Chondrocyte (in vitro differentiated cells): ENCODE results near the gene PHLDB2. TPM values are rescaled to one million over a fixed set of nuclear protein-coding genes. Genes with fewer than 3 reads are reported as not detected.

Source experiments
- DNase-seq: peaks from one replicate; pipeline ENCODE4 v3.0.0; 2021; ENCODE audit warnings: mixed read lengths, low spot score
- H3K27ac Mint-ChIP-seq: one replicate; pipeline ENCODE4 v1.8.0; 2021; ENCODE audit warnings: mild to moderate bottlenecking, moderate library complexity, mixed read lengths; ENCODE audit not compliant: unreplicated experiment
- H3K27me3 Mint-ChIP-seq: 2 replicates; pipeline ENCODE4 v1.8.0; 2021; ENCODE audit warnings: low read depth, mixed read lengths
- H3K36me3 Mint-ChIP-seq: 2 replicates; pipeline ENCODE4 v1.8.0; 2021; ENCODE audit warnings: low read depth, mixed read lengths
- H3K4me1 Mint-ChIP-seq: 2 replicates; pipeline ENCODE4 v1.8.0; 2021; ENCODE audit warnings: low read depth, mild to moderate bottlenecking, mixed read lengths
- H3K4me3 Mint-ChIP-seq: one replicate; pipeline ENCODE4 v1.8.0; 2021; ENCODE audit warnings: mild to moderate bottlenecking, moderate library complexity, mixed read lengths; ENCODE audit not compliant: unreplicated experiment
- H3K9me3 Mint-ChIP-seq: 2 replicates; pipeline ENCODE4 v1.8.0; 2021; ENCODE audit warnings: low read depth, mixed read lengths
- CTCF ChIP-seq: fragments of 200-600 bp; sonication (generic); IDR thresholded peaks from 2 replicates; pipeline ENCODE4 v1.5.0; 2021; ENCODE audit warnings: antibody characterized with exemption, mild to moderate bottlenecking, moderate library complexity
- total RNA-seq: library from RNA; stranded (reverse); gene quantifications from 3 replicates; pipeline ENCODE4 v1.2.1, GENCODE V29; 2021

The PHLDB2 gene
- total RNA-seq, 1 donor from 2014 or later: 138 TPM

DNA sequence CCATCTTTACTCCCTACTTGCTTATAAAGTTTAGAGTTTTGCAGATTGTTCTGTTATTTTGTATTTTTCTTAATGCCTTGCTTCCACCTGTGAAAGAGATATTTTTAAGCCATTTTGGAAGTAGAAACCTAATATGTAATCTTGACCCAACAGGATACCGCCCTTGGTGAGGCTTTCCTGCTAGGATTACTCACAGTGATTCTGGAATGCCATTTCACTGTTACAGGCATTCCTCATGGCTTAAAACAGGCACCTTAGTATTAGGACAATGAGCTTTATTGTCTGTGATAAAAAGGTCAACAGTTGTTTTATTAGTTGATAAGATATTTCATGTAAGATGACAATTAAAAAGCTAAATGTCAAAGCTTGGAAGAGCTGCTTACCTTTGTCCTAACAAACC, 58.2 kb downstream of the PHLDB2 start:
- no peak for TF ChIP-seq CTCF
- Mint-ChIP-seq H3K27me3 (no peaks in the 10 kb centered on the region), H3K4me1 (peaks cover 51% of the 10 kb centered on the region), H3K9me3 (no peaks in the 10 kb centered on the region), H3K27ac (peak overlapping the region; percentile 72), H3K4me3 (no peak overlapping the region), H3K36me3 (peaks cover 52% of the 10 kb centered on the region)
- no peak for DNase-seq

DNA sequence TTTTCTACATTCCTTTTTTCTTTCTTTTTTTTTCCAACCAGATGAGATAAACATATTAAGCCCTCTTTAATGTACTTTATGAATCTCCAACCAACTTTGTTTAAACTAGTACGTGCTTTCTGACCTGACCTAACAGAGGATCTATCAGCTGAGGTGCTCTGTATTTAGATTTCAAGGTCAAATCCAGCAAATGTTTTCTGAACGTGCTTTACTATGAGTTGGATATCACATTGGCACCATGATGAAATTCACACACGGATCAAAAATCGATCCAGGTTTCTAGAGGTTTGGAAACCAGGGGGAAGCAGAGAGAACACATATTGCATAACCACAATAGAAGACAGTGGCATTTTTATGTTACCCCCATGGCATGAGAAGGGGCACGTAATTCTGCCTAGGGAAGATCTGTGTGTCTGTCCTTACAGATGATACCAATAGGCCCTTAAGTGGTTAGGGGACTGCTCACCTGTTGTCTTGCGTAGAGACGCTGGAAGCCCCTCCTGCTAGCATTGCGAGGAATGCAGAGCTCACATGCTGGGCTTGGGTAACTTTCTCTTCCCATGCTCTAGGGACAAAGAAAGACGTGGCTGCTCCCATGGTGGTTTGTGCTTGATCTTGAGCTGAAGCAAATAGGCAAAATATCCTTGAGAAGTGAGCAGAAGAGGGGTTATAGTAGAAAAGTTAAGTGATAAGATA, 60.5 kb downstream of the PHLDB2 start:
- Mint-ChIP-seq H3K4me1 (peaks cover 58% of the 10 kb centered on the region), H3K36me3 (peaks cover 61% of the 10 kb centered on the region), H3K4me3 (no peak overlapping the region), H3K9me3 (peaks cover 3% of the 10 kb centered on the region), H3K27ac (peak overlapping the region; percentile 32), H3K27me3 (no peaks in the 10 kb centered on the region)
- DNase-seq: no peak
- TF ChIP-seq CTCF: no peak

DNA sequence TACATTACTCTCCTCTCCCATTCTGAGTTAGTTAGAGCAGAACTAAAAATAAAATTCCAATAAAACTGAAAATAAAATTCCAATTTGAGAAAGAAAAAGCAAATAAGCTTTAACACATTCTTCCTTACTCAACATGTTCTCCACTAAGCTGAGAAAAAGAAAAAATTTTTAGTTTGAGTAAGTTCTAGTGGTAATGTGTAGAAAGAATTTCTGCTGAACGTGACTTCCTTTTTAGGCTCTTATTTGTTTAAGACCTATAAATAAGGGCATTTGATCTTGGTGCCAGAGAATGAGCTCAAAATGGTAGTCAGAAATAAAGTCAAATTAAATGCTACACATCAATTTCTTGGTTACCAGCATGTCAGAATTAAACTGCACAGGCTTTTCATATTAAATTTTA, 62.1 kb downstream of the PHLDB2 start:
- peaks cover 3% of the 10 kb centered on the region for H3K9me3 Mint-ChIP-seq

GRCh38 chr3:111923095-111923771, 64.2 kb downstream of the PHLDB2 start:
- Mint-ChIP-seq H3K27ac (peak overlapping the region; percentile 63), H3K4me3 (no peak overlapping the region), H3K27me3 (no peaks in the 10 kb centered on the region), H3K36me3 (peaks cover 51% of the 10 kb centered on the region), H3K9me3 (peaks cover 3% of the 10 kb centered on the region), H3K4me1 (peaks cover 40% of the 10 kb centered on the region)
- no peak for TF ChIP-seq CTCF
- DNase-seq: no peak

More for the DNA sequence above, 62.1 kb downstream of the PHLDB2 start:
- no peak for DNase-seq
- TF ChIP-seq CTCF: no peak
- no peaks in the 10 kb centered on the region for H3K27me3 Mint-ChIP-seq
- H3K4me1 Mint-ChIP-seq: peaks cover 54% of the 10 kb centered on the region
- H3K4me3 Mint-ChIP-seq: no peak overlapping the region
- H3K27ac Mint-ChIP-seq: peak overlapping the region; percentile 71
- H3K36me3 Mint-ChIP-seq: peaks cover 55% of the 10 kb centered on the region

- peaks cover 47% of the 10 kb centered on the region for H3K36me3 Mint-ChIP-seq
- peak overlapping the region; percentile 63 for H3K27ac Mint-ChIP-seq
- H3K4me3 Mint-ChIP-seq: no peak overlapping the region
Observed at GRCh38 chr3:111923806-111924205, 64.7 kb downstream of the PHLDB2 start.

More at GRCh38 chr3:111923806-111924205, 64.7 kb downstream of the PHLDB2 start:
- Mint-ChIP-seq H3K9me3 (peaks cover 3% of the 10 kb centered on the region), H3K27me3 (no peaks in the 10 kb centered on the region), H3K4me1 (peaks cover 40% of the 10 kb centered on the region)
- no peak for DNase-seq
- TF ChIP-seq CTCF: no peak
